ENCODE results near the gene ZNF808. TPM values are rescaled to one million over a fixed set of nuclear protein-coding genes. Genes with fewer than 3 reads are reported as not detected.
"Not testable (repeated sequence)": the region's sequence is repeated elsewhere in the genome, so short reads cannot be mapped to it uniquely, and the experiment has no call there.

The ZNF808 gene
- polyA plus RNA-seq, 3 donors: 9.0 to 11.1 (median 10.7) TPM

- DNase-seq (ENCODE audit: low read depth in 3 of 3, low spot score in 2 of 3): no peak
Observed at GRCh38 chr19:52590728-52591127, 63.3 kb downstream of the ZNF808 start.

GRCh38 chr19:52592301-52592700, 64.8 kb downstream of the ZNF808 start:
- DNase-seq (ENCODE audit: low read depth in 3 of 3, low spot score in 2 of 3): no peak

- not testable (repeated sequence) for DNase-seq (ENCODE audit: low read depth in 3 of 3, low spot score in 2 of 3)
Observed at GRCh38 chr19:52593441-52593840, 66.0 kb downstream of the ZNF808 start.

GRCh38 chr19:52599241-52599640, 71.8 kb downstream of the ZNF808 start:
- no peak for DNase-seq (ENCODE audit: low read depth in 3 of 3, low spot score in 2 of 3)

- no peak for DNase-seq (ENCODE audit: low read depth in 3 of 3, low spot score in 2 of 3)
Observed at GRCh38 chr19:52600639-52601024, 73.2 kb downstream of the ZNF808 start.

- peak; percentile 63 to 78 (median 77) for DNase-seq (ENCODE audit: low read depth in 3 of 3, low spot score in 2 of 3)
Observed at GRCh38 chr19:52601025-52601973, 73.8 kb downstream of the ZNF808 start.

- not testable (repeated sequence) for DNase-seq (ENCODE audit: low read depth in 3 of 3, low spot score in 2 of 3)
Observed at GRCh38 chr19:52601974-52602366, 74.5 kb downstream of the ZNF808 start.

GRCh38 chr19:52602941-52603340, 75.5 kb downstream of the ZNF808 start:
- no peak for DNase-seq (ENCODE audit: low read depth in 3 of 3, low spot score in 2 of 3)

- DNase-seq (ENCODE audit: low read depth in 3 of 3, low spot score in 2 of 3): no peak
Observed at GRCh38 chr19:52603558-52604207, 76.2 kb downstream of the ZNF808 start.

Other genes with a start within 250 kb of the ZNF808 start
- gene ZNF480, start 230.5 kb upstream of the ZNF808 start, polyA plus RNA-seq (ENCODE audit: insufficient read length in 3 of 3): 10 to 100 TPM; 16.5 to 20.5 (median 18.8) TPM
- gene ZNF610, start 191.4 kb upstream of the ZNF808 start, polyA plus RNA-seq (ENCODE audit: insufficient read length in 3 of 3): 10 to 100 TPM; 13.4 to 14.0 (median 13.7) TPM
- 10 to 100 TPM; 20.0 to 29.7 (median 21.7) TPM for gene ZNF880, start 157.7 kb upstream of the ZNF808 start, polyA plus RNA-seq (ENCODE audit: insufficient read length in 3 of 3)
- 10 to 100 TPM; 27.4 to 29.6 (median 29.6) TPM for gene ZNF528, start 129.8 kb upstream of the ZNF808 start, polyA plus RNA-seq (ENCODE audit: insufficient read length in 3 of 3)
- under 1 TPM; 0.57 to 0.62 (median 0.58) TPM for gene ZNF534, start 98.5 kb upstream of the ZNF808 start, polyA plus RNA-seq (ENCODE audit: insufficient read length in 3 of 3)
- 1 to 10 TPM; 5.6 to 7.9 (median 6.8) TPM for gene ZNF578, start 74.1 kb upstream of the ZNF808 start, polyA plus RNA-seq (ENCODE audit: insufficient read length in 3 of 3)
- gene ZNF701, start 42.6 kb downstream of the ZNF808 start, polyA plus RNA-seq (ENCODE audit: insufficient read length in 3 of 3): 10 to 100 TPM; 13.9 to 17.9 (median 16.5) TPM
- 10 to 100 TPM; 68.0 to 80.3 (median 69.9) TPM for gene ZNF83, start 110.7 kb downstream of the ZNF808 start, polyA plus RNA-seq (ENCODE audit: insufficient read length in 3 of 3)
- 10 to 100 TPM; 15.3 to 16.7 (median 16.5) TPM for gene ZNF611, start 207.4 kb downstream of the ZNF808 start, polyA plus RNA-seq (ENCODE audit: insufficient read length in 3 of 3)